HL-60/S4 (cell line): ENCODE measurements around the gene RNF175.

Source experiments
- in situ Hi-C: fragments of 300-500 bp; cut with MboI; formaldehyde crosslinking; loops from 2 replicates; pipeline ENCODE4 v1.14.3; 2022; ENCODE audit warnings: low sequenced_read_pairs

RNF175 gene

GRCh38 chr4:153785910-153786721, 26.3 kb upstream of the RNF175 start:
- in situ Hi-C loops: no loop called here

- in situ Hi-C loops: no loop called here
Observed at GRCh38 chr4:153784166-153784699, 24.4 kb upstream of the RNF175 start.

DNA sequence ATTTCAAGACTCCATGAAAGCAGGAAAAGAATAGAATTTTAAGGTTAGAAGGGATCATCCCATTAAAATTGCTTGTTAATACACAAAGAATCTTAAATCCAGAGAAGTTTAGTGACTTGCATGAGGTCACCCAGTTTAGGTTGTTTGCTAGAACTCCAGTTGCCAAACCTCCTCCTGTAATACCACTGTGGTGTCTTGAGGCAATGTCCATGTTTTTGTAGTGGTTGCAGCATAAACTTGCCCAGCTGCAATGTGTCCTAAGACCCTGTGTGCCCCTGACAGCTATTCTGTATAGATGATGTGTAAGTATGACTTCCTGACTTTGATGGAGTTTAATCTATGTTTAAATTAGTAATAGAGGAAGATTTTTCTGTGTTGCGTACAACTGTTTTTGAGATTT, 22.8 kb upstream of the RNF175 start:
- in situ Hi-C loops: no loop called here

GRCh38 chr4:153781717-153782416, 22.0 kb upstream of the RNF175 start:
- in situ Hi-C loops: no loop called here

DNA sequence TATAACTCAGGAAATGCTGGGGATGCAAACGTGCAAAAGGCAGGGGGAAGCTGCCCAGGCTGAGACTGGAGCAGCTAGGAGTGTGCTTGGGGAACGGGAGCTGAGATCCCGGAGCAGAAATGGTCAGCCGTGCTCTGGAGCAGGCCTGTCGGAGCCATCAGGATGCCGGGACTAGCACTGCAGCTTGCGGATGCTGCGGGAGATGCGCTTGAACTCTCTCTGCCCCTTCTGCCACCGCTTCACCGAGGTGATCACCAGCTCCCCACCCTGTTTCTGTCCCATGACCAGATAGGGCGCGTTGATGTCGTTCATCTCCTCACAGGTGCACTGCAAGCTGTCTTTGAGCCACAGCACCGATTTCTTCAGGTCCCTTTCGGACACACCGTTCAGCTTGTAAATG, 21.5 kb upstream of the RNF175 start:
- in situ Hi-C loops: no loop called here

DNA sequence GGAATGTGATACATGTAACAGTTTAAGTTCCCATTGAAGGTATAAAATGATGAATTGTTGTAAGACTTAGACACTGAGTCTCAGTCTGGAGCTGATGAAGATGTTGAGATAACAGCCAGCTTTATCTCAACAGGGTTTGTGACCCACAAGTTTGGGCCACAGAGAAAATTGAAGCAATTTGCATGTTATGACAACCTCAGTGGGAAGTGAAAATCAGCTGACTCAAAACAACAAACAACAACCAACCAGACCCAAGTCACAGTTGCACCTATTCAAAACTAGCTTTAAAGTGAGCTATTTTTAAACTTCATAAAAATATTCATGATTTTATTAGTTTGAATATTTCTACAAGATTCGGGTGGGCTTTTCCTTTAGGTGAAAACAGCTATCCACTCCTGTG, 21.1 kb upstream of the RNF175 start:
- in situ Hi-C loops: no loop called here

DNA sequence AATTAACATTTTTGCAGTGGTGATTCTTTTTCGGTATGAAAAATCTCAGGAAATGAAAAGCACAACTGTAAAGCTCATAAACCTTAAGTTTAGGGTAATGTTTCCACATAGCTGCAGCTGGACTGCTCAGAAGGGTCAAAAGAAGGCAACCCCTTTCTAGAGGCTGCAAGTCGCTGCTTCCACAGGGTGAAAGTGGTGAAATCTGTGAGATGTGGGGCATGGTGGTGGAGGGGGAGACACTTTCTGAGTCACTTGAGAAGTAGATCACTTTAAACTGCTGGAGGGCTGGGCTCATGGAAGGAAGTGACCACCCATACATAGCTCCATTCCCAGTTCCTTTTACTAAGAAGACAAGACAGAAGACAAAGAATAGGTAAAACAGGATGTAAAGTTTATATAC, 20.4 kb upstream of the RNF175 start:
- in situ Hi-C loops: no loop called here

GRCh38 chr4:153778383-153778782, 18.6 kb upstream of the RNF175 start:
- in situ Hi-C loops: no loop called here

GRCh38 chr4:153777421-153777820, 17.6 kb upstream of the RNF175 start:
- in situ Hi-C loops: no loop called here

DNA sequence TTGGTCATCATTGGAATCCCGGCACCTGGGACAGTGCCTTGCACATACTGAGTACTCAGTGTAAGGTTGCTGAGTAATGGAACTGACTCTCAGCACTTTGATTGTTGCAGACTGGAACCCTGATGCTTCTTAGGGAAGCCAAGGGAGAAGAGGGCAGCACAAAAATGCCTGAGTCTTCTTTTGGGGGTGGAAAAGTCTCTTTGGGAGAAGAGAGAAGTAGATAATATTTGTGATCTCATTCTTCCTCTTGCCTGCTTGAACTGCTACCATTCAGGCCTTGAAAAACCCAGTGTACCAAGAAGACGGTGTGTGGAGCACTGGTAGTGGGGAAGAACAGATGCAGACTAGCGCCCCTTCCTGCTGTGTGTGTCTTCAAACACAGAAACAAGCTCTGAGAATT, 16.8 kb upstream of the RNF175 start:
- in situ Hi-C loops: no loop called here

- in situ Hi-C loops: loop anchor here (25.0 kb wide), 1 partner anchor 611 kb away; no protein-coding TSS in a partner anchor
Observed at GRCh38 chr4:153773236-153773690, 13.4 kb upstream of the RNF175 start.

DNA sequence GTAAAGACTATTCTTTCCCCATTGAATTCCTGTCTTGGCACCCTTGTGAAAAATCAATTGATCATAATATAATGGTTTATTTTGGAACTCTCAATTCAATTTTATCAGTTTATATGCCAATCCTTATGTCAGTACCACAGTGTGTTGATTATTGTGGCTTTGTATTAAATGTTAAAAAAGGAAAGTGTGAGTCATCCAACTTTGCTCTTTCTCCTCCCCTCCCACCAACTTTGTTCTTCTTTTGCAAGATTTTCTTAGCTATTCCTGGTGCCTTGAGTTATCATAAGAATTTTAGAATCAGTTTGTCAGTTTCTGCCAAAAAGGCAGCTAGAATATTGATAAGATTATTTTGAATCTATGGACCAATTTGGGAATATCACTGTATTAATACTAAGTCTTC, 11.2 kb upstream of the RNF175 start:
- in situ Hi-C loops: loop anchor here (25.0 kb wide), 1 partner anchor 609 kb away; no protein-coding TSS in a partner anchor

- in situ Hi-C loops: loop anchor here (25.0 kb wide), 1 partner anchor 604 kb away; no protein-coding TSS in a partner anchor
Observed at GRCh38 chr4:153766758-153767157, 6.9 kb upstream of the RNF175 start.

- in situ Hi-C loops: loop anchor here (25.0 kb wide), 1 partner anchor 604 kb away; no protein-coding TSS in a partner anchor
Observed at GRCh38 chr4:153765894-153766293, 6.1 kb upstream of the RNF175 start.

- in situ Hi-C loops: loop anchor here (25.0 kb wide), 1 partner anchor 602 kb away; no protein-coding TSS in a partner anchor
Observed at GRCh38 chr4:153764601-153765368, 5.0 kb upstream of the RNF175 start.

DNA sequence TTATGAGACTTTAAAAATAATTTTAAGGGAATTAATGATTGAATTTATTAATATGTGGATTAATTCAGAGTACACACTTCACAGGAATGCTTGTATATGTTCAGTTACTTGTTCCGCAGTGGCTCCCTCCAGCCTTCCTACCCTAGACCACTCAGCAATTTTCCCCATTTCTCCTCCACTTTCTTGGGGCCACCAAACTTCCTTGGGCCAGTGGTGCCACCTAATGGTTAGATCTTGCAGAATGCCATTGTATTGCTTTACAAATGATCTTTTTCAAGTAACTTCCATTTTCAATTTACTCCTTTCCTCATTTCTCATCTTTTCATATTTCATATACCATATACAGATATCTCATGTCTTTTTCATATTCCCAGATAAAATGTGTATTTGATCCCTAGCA, 3.6 kb upstream of the RNF175 start:
- in situ Hi-C loops: loop anchor here (25.0 kb wide), 1 partner anchor 601 kb away; no protein-coding TSS in a partner anchor

DNA sequence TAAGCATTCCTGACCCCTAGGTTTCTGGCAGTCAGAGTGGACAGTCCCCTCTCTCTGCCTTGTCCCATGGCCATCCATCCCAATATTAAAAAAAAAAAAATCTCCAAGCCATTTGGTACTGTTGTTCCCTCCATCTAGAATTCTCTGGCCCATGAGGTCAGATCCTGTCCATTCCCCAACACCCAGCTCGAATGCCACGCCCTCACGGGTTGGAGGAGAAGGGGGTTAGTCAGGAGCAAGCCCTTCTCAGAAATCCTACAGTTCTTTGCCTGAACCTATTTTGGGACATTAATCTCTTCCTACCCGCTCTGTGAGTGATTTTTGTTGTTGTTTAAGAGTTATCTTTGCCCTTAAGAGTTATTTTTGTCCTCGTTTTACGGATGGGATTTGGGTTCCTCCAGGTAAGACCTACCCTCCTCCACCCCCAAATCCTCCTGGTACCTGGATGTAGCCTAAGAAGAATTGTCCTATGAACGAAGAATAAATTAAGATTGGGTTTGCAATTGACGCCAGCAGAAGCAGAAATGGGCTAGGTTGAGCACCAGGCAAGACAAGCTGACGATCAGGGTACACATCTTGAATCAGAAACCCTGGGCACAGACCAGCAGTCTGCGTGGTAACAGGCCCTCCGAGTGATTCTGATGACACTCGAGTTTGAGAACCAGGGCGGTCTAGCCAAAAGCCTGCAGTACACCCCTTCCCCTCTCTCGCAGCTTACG, 977 bp downstream of the RNF175 start:
- in situ Hi-C loops: loop anchor here (10.0 to 25.0 kb wide), 2 partner anchors 124 to 597 kb away; no protein-coding TSS in a partner anchor

DNA sequence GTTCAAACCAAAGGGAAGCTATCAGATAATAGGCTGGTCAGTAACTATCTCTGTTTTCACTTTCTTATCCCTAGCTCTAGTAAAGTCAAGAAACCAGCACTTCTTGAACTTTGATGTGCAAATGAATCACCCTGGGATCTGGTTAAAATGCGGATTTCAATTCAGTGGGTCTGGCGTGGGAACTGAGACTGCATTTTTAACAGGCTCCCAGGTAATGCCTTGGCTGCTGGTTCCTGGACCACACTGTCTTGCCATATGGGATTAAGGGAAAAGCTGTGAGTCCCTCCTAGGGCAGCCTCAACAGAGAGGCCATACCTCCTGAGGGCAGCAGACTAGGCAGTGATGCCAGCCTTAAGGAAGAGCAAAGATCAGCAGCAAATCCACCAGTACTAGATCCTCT, 1.7 kb downstream of the RNF175 start:
- in situ Hi-C loops: loop anchor here (10.0 to 25.0 kb wide), 2 partner anchors 123 to 596 kb away; no protein-coding TSS in a partner anchor

DNA sequence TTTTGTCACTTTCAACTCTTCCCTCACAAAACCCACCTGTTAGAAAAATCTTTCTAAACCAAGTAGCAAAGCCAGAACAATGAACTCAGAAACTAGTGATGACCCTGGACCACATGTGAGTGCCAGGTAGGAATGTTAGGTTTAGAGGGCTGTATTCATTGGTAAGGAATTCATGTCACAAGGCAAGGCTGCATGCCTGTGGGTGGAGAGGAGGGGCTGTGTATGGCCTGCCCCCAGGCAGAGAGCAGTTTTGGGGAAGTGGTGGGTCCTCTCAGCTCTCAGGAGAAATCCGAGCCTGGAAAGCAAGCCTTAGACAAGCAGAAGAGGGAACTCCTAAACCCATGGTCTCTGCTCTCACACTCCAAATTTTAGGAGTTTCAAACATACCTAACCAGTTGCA, 2.4 kb downstream of the RNF175 start:
- in situ Hi-C loops: loop anchor here (10.0 to 25.0 kb wide), 2 partner anchors 123 to 595 kb away; no protein-coding TSS in a partner anchor

DNA sequence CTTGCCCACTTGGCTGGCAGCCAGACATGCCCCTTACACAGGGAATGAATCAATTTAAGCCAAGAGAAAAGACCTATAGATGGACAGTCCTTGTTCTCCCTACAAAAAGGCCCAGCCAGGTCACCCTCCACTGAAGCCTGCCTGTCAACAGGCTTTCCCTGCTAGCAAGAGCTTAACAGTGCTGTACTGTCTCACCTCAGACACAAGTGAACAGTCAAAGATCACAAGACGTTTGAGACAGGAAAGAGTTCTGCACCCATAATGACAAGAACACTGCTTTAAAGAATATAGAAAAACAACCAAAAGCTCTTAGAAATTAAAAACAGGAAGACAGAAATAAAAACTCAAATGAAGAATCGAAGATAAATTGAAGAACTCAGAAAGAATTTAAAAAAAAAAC, 4.6 kb downstream of the RNF175 start:
- in situ Hi-C loops: loop anchor here (10.0 to 25.0 kb wide), 2 partner anchors 120 to 593 kb away; no protein-coding TSS in a partner anchor
